Activated naive CD4-positive, alpha-beta T cell treated with anti-CD3 and anti-CD28 coated beads, Interleukin-2, amount 50 U/mL, for 16 hours (primary cell): ENCODE data around the gene CARF.

ENCODE experiments used
- DNase-seq: peaks from one replicate; pipeline ENCODE4 v3.0.0-alpha.2; 2020

CARF gene

DNA sequence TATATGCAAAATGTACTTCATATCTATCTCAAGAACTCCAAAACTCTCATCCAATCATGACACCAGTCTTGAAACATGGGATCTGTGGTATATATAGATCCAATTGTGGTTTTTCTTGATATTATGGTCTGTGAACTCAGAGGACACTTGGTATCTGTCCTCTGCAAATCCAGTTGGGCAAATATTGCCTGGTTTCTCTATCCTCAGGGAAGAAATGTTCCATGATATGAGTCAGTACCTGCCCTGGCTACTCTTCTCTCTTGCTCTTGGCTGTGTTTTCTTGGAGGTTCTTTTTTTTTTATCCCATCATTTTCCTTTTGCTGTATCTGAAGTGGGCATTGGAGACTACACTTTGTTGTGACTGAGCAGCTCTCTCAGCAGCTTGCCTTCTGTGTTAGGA is 113.5 kb downstream of the CARF start:
- DNase-seq = no peak

GRCh38 chr2:203030545-203030944 is 118.5 kb downstream of the CARF start:
- DNase-seq = no peak

- no peak for DNase-seq
Observed at GRCh38 chr2:203030991-203031390, 118.9 kb downstream of the CARF start.

GRCh38 chr2:203033395-203033794 is 121.3 kb downstream of the CARF start:
- DNase-seq = no peak

DNA sequence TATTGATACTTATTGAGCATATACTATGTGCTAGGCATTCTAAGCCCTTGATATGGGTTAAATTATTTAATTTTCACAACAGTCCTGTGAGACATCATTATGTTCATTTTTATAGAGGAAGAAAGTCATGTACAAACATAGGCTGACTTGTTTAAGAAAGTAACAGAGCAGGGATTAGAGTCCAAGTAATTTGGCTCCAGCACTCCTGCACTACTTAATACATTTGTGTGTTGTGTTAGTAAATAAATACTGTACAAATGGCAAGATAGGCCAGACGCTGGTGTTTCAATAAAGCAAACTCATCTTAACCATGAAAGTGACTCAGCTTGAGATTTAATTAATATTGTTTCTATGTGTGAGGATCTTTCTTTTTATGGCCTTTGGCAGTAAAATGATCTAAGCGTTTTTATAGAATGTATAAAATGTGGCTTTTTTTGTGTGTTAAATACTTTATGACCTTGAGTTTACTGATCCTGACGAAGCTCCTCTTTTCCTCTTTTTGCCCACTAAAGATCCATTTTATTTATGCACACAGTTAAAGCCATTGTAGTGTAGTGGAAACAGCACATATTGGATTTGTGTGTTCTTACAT is 123.9 kb downstream of the CARF start:
- no peak for DNase-seq
